Measurements from ENCODE around the gene SMIM24. TPM values are rescaled to one million over a fixed set of nuclear protein-coding genes. Genes with fewer than 3 reads are reported as not detected.

The SMIM24 gene
- total RNA-seq, 2 donors from 2014 or later: not detected

DNA sequence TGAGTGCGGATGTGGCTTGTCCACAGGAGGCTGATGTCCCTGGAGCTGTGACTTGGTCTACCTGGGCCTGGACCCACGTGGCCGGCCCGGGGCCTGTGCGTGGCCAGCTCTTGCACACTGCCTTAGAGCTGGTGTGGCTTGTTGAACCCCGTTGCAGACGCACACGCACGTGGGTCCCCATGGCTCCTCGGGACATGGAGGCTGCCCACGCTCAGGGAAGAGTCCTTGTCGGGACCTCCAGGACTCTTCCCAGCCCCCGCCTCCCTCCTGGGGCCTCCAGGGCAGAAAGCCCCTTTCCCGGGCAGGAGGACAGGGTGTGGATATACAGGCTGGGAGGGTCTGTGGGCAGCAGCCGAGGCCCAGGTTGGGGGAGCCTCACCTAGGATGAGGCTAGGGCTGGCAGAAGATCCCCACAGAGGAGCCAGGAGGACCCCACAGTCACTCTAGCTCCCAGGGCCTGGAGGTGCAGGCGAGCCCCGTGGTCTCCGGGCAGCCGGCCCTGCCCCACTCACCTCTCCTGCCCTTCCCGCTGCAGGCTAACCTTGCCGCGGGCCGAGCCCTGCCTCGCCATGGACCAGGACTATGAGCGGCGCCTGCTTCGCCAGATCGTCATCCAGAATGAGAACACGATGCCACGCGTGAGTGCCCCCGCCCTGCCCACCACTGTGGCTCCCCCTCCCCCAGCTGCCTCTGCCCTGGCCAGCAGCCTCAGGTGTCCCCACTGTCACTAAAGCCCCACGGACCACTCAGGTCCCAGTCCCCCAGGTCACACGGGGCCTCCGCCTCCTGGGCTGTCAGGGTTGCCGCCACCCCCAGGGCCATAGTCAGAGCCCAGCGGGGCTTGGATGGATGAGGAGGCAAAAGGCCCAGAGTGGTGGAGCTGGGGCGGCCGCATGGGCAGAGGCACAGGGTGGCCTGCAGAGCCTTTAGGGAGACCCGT, 42.4 kb upstream of the SMIM24 start:
- H3K27me3 Mint-ChIP-seq (ENCODE audit: insufficient read depth): no peaks in the 10 kb centered on the region
- peaks cover 31% of the 10 kb centered on the region for H3K36me3 Mint-ChIP-seq (ENCODE audit: low read depth)
- TF ChIP-seq, protein P1, sequence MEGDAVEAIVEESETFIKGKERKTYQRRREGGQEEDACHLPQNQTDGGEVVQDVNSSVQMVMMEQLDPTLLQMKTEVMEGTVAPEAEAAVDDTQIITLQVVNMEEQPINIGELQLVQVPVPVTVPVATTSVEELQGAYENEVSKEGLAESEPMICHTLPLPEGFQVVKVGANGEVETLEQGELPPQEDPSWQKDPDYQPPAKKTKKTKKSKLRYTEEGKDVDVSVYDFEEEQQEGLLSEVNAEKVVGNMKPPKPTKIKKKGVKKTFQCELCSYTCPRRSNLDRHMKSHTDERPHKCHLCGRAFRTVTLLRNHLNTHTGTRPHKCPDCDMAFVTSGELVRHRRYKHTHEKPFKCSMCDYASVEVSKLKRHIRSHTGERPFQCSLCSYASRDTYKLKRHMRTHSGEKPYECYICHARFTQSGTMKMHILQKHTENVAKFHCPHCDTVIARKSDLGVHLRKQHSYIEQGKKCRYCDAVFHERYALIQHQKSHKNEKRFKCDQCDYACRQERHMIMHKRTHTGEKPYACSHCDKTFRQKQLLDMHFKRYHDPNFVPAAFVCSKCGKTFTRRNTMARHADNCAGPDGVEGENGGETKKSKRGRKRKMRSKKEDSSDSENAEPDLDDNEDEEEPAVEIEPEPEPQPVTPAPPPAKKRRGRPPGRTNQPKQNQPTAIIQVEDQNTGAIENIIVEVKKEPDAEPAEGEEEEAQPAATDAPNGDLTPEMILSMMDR (conservative IDR thresholded peaks at IDR 0.05): no peak
- no peak overlapping the region for H3K4me3 Mint-ChIP-seq
- H3K9me3 Mint-ChIP-seq: no peaks in the 10 kb centered on the region
- Histone ChIP-seq H3K4me3 (ENCODE audit: low read length) (no peak overlapping the region), H3K9me3 (ENCODE audit: control insufficient read depth, low read length) (no peaks in the 10 kb centered on the region), H3K27ac (ENCODE audit: low read depth, low read length) (no peak overlapping the region), H3K4me1 (ENCODE audit: control insufficient read depth, insufficient read depth, low read length) (no peaks in the 10 kb centered on the region), H3K9ac (ENCODE audit: extremely low read depth, low read length, poor library complexity, severe bottlenecking) (no peak overlapping the region), H3K27me3 (ENCODE audit: control insufficient read depth, insufficient read depth, low read length, poor library complexity, severe bottlenecking) (no peaks in the 10 kb centered on the region), H3K36me3 (ENCODE audit: control insufficient read depth, insufficient read depth, low read length) (peaks cover 28% of the 10 kb centered on the region)
- DNase-seq: no peak
- no peak overlapping the region for H3K27ac Mint-ChIP-seq
- 94 to 96% methylated on average over 25 to 40 of the region's 40 CpGs for WGBS, 2 experiments (ENCODE audit: insufficient coverage in 1 of 2, insufficient read length in 1 of 2)
- H3K4me1 Mint-ChIP-seq: peaks cover 5% of the 10 kb centered on the region

GRCh38 chr19:3521104-3521445, 40.8 kb upstream of the SMIM24 start:
- Mint-ChIP-seq H3K4me3 (no peak overlapping the region), H3K9me3 (no peaks in the 10 kb centered on the region), H3K27me3 (ENCODE audit: insufficient read depth) (no peaks in the 10 kb centered on the region), H3K4me1 (peaks cover 5% of the 10 kb centered on the region), H3K36me3 (ENCODE audit: low read depth) (peaks cover 25% of the 10 kb centered on the region), H3K27ac (no peak overlapping the region)
- H3K9me3 ChIP-seq (ENCODE audit: control insufficient read depth, low read length): no peaks in the 10 kb centered on the region
- no peaks in the 10 kb centered on the region for H3K27me3 ChIP-seq (ENCODE audit: control insufficient read depth, insufficient read depth, low read length, poor library complexity, severe bottlenecking)
- no peak overlapping the region for H3K27ac ChIP-seq (ENCODE audit: low read depth, low read length)
- no peak for DNase-seq
- WGBS, 2 experiments (ENCODE audit: insufficient coverage in 1 of 2, insufficient read length in 1 of 2): 94 to 98% methylated on average over 6 to 7 of the region's 7 CpGs
- TF ChIP-seq, protein P1 (conservative IDR thresholded peaks at IDR 0.05): no peak
- peaks cover 19% of the 10 kb centered on the region for H3K36me3 ChIP-seq (ENCODE audit: control insufficient read depth, insufficient read depth, low read length)
- no peak overlapping the region for H3K9ac ChIP-seq (ENCODE audit: extremely low read depth, low read length, poor library complexity, severe bottlenecking)
- no peaks in the 10 kb centered on the region for H3K4me1 ChIP-seq (ENCODE audit: control insufficient read depth, insufficient read depth, low read length)
- no peak overlapping the region for H3K4me3 ChIP-seq (ENCODE audit: low read length)

DNA sequence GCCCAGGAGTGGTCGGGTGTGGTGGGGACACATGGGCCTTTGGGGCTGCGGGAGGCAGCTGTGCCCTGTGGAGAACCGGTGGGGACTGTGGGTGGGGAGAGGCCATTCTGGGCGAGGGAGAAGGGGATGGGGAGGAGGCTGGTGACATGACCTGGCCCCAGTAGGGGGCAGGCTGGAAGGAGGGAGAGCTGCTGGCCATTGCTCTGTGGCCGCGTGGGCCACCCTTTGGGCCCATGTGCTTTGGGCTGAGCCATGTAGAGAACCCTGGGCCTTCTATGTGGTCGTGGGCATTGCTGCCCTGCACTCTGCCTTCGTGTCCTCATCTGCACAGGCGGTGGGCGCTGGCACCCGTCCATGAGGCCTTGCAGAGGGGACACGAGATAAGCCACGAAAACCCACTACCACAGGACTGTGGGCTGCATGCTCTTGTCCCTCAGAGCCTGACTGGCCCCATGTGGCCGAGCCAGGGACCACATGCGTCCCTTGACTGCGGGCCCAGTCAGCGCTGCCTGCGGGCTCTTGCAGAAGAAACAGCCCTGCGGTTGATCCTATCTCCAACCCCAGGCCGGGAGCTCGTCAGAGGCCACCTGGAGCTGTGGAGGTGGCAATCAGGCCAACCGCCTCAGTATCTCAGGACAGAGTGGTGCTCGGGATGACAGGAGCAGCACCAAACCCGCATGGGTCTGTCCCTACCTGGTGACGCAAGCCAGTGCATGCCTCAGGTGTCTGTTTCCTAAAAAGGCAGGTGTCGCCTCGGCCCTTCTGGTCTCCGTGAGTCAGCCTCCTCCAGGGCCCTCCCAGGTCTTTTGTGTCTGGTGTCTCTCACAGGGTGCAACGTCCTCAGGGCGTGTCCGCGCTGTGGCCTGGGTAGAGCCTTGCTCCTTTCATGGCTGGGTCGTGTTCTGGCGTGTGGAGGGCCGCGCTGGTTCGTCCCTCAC, 40.1 kb upstream of the SMIM24 start:
- TF ChIP-seq, protein P1 (conservative IDR thresholded peaks at IDR 0.05): peak; percentile 41
- H3K27me3 ChIP-seq (ENCODE audit: control insufficient read depth, insufficient read depth, low read length, poor library complexity, severe bottlenecking): no peaks in the 10 kb centered on the region
- no peaks in the 10 kb centered on the region for H3K9me3 ChIP-seq (ENCODE audit: control insufficient read depth, low read length)
- H3K4me3 ChIP-seq (ENCODE audit: low read length): no peak overlapping the region
- H3K27ac ChIP-seq (ENCODE audit: low read depth, low read length): no peak overlapping the region
- peaks cover 23% of the 10 kb centered on the region for H3K36me3 ChIP-seq (ENCODE audit: control insufficient read depth, insufficient read depth, low read length)
- no peak overlapping the region for H3K27ac Mint-ChIP-seq
- no peaks in the 10 kb centered on the region for H3K4me1 ChIP-seq (ENCODE audit: control insufficient read depth, insufficient read depth, low read length)
- H3K4me3 Mint-ChIP-seq: no peak overlapping the region
- H3K9me3 Mint-ChIP-seq: no peaks in the 10 kb centered on the region
- H3K4me1 Mint-ChIP-seq: peaks cover 5% of the 10 kb centered on the region
- H3K36me3 Mint-ChIP-seq (ENCODE audit: low read depth): peaks cover 25% of the 10 kb centered on the region
- 95 to 97% methylated on average over 34 to 37 of the region's 37 CpGs for WGBS, 2 experiments (ENCODE audit: insufficient coverage in 1 of 2, insufficient read length in 1 of 2)
- no peak overlapping the region for H3K9ac ChIP-seq (ENCODE audit: extremely low read depth, low read length, poor library complexity, severe bottlenecking)
- H3K27me3 Mint-ChIP-seq (ENCODE audit: insufficient read depth): no peaks in the 10 kb centered on the region
- peak; percentile 73 for DNase-seq
